HG02970 (cell line): ENCODE results near the gene SLC39A11.

ENCODE experiments used
- ATAC-seq: cut with Tn5 transposase; IDR thresholded peaks from one replicate; pipeline ENCODE4 v1.9.1; 2021; ENCODE audit warnings: mild to moderate bottlenecking, moderate library complexity, moderate number of reproducible peaks; ENCODE audit not compliant: unreplicated experiment, low FRiP score

SLC39A11 gene

GRCh38 chr17:72984926-72985325, 107.6 kb downstream of the SLC39A11 start:
- no peak for ATAC-seq

DNA sequence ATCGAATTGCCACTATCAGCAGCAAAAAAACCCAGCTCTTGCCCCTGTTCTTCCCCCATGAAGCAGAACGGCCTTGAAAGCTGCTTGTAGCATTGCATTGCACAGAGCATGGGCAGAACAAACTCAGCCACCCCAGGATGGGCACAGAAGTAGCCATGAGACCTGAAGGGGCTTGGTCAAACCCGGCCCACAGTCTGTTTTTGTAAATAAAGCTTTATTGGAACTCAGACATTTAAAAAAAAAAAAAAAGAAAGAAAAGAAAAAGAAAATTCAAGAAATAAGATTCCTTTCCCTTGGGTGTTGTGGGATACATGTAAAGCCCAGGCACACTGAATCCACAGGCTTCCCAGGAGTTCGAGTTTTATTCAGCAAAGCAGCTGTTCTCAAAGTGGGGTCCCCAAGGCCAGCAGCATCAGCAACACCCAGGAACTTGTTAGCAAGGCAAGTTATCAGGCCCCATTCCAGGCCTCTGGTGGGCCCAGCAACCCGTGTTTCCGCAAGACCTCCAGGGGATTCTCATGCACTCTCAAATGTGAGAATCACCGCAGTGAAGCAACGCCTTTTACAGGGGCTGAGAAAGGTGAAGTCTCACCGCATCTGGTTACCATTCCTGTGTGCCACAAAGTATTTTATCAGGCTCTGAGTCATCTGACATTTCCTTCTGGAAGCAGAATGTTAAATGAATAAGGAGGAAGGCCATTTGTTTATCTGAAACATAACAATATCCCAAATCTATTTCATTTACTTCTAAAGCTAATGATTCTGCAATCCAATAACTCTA, 108.2 kb downstream of the SLC39A11 start:
- no peak for ATAC-seq

GRCh38 chr17:72982680-72983079, 109.8 kb downstream of the SLC39A11 start:
- ATAC-seq, result no peak

DNA sequence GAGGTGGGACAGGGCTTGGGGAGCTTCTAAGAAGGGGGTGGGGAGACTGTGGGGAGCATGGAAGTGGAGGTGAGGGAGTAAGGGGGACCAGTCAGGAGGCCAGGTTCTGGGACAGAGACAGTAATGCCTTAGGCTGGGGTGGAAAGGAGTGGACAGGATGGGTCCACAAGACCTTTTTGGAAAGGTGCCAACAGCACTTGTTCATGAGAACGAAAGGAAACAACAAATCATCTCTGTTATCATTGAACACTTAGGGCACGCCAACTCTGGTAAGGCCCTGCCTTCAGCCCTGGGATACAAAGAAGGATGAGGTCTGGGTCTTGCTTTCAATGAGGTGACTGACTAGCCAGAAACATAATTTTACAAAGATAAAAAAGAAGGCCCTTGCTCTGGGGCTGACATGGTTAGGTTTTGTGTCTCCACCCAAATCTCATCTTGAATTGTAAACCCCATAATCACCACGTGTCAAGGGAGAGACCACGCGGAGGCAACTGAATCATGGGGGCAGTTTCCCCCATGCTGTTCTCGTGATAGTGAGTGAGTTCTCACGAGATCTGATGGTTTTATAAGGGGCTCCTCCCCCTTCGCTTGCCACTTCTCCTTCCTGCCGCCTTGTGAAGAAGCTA, 113.8 kb downstream of the SLC39A11 start:
- no peak for ATAC-seq

DNA sequence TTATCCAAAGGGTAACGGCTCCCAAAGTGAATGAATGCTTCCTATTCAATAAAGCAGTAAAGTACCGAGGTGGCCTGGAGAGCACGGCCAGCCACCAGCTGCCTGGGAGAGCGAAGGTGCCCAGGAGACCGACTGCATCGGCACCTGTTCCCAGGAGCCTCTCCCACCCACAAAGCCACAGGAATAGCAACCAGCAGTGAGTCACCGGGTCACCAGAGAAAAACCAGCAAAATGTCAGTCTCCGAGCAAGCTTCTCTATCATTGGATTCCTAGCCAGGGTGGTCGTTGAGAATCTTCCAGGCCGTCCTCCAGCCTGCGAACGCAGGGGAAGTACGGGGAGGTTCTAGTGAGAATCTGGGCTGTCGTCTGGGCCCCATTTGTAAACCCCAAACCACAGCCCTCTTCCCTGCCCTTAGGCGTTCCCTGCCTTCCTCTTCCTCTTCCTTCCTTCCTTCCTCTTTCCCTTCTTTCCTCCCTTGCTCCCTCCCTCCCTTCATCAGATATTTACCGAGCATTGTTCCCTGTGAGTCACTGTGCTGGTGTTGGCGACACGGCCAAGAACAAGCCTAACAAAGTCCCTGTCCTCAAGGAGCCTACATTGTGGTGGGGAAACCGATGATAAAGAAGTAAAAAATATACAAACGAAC, 114.6 kb downstream of the SLC39A11 start:
- no peak for ATAC-seq

GRCh38 chr17:72976971-72977770, 115.3 kb downstream of the SLC39A11 start:
- no peak for ATAC-seq

GRCh38 chr17:72975509-72975908, 117.0 kb downstream of the SLC39A11 start:
- ATAC-seq, result no peak

GRCh38 chr17:72974605-72975232, 117.8 kb downstream of the SLC39A11 start:
- ATAC-seq, result no peak

DNA sequence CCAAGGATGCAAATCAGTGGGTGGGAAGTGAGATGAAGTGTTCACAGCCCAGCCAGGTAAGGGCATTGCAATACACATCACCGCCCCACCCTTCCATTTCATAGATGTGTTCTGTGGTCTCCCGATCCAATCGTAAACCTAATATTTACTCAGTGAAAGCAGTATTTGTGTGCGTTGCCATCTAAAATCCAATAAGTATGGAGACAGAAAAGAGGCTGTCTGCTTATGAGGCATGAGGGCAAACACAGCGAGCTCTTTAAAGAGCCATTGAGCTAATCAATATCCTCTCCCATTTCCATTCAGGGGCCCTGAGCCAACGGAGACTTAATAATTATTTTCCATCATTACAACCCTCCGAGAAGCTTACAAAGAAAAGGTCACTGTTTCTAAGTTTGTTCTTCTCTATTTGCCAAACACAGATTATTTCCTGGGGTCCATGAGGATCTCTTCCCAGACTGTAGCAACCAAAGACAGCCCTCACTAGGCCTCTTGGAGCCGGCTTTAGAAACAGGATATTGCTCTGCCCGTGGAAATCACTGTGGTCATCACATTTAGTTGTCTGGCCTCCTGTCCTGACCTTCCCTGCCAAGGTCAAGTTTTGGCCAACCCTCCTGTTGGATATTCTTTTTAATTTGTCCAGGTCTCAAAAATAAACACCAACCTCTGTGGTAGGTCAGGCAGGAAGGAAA, 120.1 kb downstream of the SLC39A11 start:
- no peak for ATAC-seq

DNA sequence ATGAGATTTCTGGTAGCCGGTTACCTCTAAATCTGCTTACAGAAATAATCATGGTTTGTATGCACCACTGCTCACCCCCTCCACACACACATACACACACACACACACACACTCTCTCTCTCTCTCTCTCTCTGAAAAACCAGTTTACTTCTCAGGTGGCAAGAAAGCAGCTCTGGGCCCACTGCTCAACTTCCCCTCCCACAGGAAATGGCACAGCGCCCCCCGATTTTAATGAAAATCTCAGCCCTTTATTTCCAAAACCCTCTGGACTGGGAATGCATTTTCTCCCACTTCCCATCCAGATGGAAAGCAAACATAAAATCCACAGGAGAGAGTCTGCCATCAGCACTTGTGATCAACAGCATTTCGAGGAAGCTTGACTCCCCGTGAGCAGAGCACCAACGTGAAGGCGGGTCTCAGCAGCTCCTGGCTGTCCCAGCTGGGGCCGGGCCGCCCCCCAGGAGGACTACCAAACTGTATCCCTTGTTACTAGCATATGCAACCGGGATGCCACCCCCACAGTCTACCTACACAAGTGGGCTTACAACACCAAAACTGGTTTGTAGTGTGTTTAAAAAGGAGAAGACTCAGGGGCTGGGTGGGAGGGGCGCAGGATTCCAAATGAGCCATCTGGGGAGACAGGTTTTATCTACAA, 121.1 kb downstream of the SLC39A11 start:
- no peak for ATAC-seq

- no peak for ATAC-seq
Observed at GRCh38 chr17:72970797-72971196, 121.7 kb downstream of the SLC39A11 start.

DNA sequence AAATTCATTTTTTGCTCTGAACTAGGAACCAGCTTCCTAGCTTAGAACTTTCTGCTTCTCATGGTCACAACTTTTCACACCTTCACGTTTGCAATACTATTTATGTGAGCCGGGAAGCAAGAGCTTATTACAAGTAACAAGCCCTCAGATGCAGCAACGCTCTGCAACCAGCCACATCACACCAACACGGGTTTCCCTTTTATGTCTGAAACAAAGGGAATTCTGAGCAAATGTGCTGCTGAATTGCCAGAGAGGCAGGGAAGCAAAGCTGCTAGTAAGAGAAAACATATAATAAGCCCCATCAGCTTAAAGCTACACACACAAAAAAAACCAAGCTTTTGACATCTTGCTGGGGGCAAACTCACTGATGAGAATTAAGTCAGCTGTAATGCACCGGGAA, 122.2 kb downstream of the SLC39A11 start:
- no peak for ATAC-seq

DNA sequence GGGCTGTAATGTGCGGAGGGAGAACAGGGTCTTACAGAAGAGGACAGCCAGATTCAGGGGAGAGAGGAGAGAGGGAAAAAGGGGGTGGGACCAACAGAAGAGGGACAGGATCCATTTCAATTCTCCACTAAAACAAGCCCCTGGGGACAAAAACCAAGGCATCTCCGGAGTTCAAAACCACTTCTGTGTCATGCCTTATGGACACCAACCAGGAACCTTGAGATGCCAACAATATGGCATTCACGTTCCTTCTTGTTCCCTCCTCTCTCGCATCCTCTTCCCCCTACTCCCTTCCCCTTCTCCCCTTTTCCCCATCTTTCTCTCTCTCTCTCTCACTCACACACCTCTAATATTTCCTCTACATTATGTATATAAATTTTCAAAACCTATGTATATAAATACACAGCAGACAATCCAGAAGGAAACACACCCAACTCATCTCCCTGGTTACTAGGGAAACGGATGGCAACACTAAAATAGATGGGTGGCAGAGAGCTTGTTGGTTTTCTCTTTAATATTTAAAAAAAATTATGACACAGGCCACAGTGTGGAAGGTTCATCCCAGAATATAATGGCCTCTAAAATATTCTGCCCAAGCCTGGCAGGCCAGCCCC, 123.1 kb downstream of the SLC39A11 start:
- no peak for ATAC-seq

GRCh38 chr17:72968798-72969197, 123.7 kb downstream of the SLC39A11 start:
- no peak for ATAC-seq

- no peak for ATAC-seq
Observed at GRCh38 chr17:72967977-72968585, 124.4 kb downstream of the SLC39A11 start.

DNA sequence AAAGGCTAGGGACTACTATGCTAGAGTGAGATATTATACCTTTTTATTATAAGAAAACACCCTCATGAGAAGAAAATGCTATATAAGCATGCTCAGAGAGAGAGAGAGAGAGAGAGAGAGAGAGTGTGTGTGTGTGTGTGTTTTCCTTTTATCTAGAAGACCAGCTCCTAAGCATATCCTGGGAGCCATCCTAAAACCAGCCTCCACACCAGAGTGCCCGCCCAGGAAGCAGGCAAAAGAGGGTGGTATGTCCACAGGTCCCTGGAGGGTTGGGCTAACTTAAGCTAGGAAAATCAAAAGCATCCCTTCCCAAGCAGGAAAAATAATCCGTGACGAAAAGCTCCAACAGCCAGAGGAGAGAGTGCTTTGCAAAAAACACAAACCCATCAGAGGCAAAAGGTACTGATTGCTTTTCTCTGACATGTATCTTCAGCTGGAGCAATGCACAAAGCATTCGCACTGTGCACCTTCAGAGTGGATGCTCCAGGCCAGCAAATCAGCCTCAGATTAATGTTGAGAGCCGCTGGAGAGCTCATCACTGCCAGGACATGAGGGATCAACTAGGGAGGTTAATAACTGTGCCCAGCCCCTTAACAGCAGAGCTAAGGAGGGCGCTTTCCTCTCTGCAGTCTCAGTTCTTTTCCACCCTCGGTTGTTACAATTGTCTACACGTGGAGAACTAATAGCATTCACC, 125.1 kb downstream of the SLC39A11 start:
- no peak for ATAC-seq

DNA sequence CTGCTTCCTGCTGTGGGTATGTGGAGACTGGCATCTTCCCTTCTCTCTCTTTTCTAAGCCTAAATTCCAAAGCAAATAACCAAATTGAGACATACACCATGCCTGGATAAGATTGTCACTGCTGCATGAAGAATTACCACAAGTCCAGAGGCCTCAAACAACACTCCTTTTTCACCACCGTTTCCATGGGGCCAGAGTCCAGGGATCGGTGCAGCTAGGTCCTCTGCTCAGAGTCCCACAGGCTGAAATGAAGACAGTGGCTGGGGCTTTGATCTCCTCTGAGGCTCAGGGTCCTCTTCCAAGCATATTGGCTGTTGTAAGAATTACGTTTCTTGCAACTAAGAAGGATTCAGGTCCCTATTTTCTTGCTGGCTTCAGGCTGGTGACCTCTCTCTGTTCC, 130.4 kb downstream of the SLC39A11 start:
- ATAC-seq, result no peak
